Left renal pelvis (tissue), 4 donors: ENCODE results near the gene ZNF503. TPM values are rescaled to one million over a fixed set of nuclear protein-coding genes. Genes with fewer than 3 reads are reported as not detected.

Source experiments
- DNase-seq, 4 donors: peaks; one replicate each; pipeline ENCODE4 v3.0.0-alpha.2; 2013; ENCODE audit warnings: low read depth in 4 of 4, low spot score in 3 of 4
- polyA plus RNA-seq, 4 donors: library from polyadenylated mRNA; unstranded; fragments of 120-200 nt; gene quantifications; one replicate each; pipeline ENCODE4 v1.2.1, GENCODE V29; 2013; ENCODE audit not compliant: insufficient read length in 4 of 4

Gene ZNF503, protein sequence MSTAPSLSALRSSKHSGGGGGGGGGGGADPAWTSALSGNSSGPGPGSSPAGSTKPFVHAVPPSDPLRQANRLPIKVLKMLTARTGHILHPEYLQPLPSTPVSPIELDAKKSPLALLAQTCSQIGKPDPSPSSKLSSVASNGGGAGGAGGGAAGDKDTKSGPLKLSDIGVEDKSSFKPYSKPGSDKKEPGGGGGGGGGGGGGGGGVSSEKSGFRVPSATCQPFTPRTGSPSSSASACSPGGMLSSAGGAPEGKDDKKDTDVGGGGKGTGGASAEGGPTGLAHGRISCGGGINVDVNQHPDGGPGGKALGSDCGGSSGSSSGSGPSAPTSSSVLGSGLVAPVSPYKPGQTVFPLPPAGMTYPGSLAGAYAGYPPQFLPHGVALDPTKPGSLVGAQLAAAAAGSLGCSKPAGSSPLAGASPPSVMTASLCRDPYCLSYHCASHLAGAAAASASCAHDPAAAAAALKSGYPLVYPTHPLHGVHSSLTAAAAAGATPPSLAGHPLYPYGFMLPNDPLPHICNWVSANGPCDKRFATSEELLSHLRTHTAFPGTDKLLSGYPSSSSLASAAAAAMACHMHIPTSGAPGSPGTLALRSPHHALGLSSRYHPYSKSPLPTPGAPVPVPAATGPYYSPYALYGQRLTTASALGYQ
- polyA plus RNA-seq: 10 to 100 TPM; 37.3 to 85.5 (median 59.6) TPM

DNA sequence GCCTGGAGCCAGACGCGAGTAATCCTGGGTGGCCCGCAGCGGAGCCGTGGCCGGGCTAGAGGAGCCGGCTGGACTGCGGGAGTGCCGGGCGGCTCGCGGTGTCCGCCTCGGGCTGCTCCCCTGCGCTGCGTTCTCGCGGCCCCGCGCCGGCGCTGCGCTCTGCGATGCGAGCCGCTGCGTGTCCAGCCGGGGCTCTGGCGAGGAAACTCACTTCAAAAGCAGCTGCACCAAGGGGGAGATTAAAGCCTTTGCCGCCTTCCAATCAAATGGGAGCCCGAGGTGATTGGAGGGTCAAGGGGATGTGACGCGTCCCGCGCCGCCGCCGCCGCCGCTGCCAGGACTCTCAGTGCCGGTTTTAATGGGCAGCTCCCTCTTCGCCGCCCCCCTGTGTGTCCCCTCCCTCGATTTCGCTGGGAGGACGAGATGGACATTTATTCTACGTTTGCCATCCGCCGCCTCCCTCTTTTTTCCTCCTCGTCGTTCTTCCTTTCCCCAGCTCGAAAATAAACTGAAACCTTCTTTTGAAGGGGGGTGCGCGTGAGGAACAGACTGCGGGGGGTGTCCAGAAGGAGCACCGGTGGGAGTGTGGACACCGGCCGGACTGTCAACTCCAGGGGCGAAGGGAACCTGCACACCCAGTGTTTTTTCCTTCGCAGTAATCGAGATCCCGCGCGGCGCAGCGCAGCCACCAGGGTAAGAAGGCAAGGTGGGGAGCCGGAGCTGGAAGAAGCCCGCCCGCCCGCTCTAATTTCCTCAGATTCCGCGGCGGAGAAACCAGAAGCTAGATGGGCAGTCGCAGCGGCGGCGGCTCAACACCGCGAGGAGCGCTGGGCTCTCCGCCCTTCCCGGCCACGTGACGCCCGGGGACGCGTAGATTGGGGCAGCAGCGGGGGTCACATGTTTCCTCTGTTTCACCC, at the start of gene ZNF503:
Gene ZNF503 (minus strand): TSS at position 196 of the 917 bp plus-strand sequence. CDS start 345 bp downstream, outside the sequence.
- DNase-seq: peak; percentile 95 to 97 (median 96)

DNA sequence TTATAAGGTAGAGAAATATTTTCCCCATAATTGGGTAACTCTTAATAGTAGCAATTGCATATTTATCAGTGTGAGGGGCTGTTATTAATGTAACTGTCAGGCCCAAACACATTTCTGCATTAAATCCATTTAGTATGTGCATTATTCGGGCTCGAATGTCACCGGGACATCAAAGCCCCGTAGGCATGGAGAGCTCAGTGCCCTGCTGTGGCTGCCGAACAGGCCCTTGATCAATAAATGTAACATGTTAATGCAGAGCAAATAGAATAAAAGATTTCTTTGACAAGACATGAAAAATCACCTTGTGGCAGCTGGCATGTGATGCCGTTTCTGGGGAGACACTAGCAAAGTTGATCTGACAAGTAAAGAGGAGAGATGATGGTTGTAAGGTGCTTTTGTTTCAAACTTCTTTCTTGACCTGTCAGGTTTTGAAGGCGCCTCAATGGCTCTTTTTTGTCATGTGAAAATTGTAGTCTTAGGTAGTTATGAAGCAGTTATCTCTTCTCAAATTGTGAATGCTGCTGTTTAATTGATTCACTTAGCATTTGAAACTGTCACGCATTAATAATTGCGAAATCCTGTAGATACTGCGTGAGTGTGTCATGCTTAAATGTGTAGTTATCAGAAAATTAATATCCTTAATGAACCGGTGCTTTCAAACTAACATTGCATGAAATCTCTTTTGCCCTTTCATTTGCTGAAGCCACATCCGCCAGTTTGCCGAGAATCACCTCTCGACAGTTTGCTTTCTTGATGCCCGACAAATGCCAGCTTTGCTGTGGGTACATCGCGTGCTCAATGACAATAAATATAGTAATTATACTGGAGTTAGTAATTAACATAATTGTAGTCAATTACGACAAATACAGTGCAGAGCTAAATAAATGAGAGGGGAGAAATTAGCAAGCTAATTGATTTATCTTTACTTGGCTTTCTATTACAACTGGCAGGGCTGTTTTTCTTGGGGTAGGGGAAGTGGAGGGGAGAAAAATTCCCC, 49.4 kb upstream of the ZNF503 start:
- DNase-seq: no peak

DNA sequence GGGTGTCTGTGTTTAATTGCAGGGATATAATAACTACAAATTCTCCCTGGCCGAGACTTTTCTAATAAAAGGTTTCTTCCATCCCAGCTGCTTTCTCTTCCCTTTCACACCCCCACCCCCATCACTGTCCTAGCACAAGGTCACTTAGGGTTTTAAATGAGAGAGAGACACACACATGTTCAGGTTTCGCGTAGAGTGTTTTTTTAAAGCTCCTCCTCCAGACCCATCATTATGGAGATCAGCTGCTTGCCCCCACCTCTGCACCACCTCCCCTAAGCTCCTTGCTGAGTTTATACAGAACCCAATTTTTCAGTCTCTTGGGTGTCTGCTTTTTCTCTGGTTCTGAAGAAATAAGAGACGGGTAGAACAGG, 48.5 kb upstream of the ZNF503 start:
- DNase-seq: no peak

DNA sequence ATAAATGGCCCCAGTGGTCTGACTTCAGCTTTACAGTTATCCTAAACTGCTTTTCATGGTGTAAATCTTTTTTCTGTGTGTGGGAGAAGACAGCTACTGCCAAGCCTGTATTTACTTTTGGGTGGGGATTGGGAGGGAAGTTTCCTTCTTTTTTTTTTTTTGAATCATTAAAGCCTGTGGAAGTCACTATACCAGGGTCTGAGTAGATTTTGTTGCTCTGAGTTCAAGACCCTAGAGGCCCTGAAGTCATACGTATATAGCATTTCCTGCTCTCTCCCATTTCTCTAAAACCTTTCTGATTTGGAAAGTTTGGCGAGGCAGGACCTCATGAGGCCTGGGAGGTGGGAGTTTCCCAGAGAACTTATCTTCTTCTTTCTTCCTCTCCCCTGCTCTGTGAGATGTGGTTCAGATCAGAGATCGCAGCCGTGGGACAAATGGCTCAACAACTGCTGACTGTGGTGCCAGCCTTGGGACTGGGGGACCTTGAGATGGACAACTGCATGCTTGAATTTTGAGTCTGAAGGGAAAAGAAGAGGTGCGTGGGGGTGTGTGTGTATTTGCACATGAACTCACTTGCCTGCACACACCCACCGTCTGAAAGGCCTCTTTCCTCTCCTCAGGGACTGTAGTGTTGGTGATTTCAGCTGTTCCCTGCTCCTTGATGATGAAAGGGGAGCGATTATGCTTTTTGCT, 48.0 kb upstream of the ZNF503 start:
- no peak for DNase-seq

DNA sequence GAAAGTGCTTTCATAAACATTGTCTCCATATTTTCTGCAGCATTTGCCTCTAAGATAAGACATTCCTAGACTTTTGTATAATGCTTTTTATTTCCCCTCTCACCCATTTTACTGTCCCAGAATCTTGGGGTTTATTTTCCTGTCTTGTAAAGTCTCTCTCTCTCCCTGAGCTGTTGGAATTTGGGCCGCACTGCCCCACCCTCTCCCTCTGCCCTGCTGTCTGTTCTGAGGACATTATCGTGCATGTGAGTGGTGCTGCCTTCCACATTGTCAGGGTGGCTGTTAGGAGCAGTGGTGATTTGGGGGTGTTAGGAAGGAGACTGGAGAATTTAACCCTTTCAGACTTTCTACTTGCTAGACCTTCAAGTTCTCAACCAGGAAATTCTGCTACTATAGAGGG, 46.6 kb upstream of the ZNF503 start:
- DNase-seq: no peak

DNA sequence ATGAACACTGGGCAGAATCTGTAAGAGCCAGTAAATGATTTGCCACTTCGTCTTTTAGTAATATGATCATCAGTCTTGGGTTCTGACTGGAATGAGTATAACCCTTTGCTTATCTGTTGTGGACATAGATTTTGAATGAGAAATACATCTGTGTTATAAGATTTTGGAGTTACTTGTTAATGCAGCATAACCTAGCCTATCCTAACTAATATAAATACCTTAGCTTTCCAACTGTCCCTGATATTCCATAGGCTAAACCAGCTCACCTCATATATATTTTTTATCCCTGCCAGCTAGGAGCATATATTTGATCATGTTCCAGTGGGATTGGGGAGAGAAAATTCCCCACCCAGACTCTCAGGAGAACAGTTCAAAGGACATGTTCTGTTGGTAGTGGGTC, 44.9 kb upstream of the ZNF503 start:
- DNase-seq: no peak

DNA sequence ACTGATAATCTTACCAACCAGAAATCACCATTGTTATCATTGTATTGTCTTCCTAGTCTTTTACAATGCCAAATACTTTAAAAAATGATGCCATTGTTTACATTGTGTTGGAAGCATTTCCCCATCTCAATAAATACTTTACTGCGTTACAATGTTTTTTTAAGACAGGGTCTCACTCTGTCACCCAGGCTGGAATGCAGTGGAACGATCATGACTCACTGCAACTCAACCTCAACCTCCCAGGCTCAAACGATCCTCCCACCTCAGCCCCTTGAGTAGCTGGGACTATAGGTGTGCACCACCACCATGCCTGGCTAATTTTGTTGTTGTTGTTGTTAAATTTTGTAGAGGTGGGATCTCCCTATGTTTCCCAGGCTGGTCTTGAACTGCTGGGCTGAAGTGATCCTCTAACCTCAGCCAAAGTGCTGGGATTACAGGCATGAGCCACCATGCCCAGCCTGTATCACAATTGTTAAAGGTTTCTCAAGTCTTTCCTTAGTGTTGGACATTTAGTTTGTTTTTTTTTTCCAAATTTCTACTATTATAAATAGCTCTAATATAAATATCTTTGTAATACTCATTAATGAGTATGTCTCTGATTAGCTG, 43.3 kb upstream of the ZNF503 start:
- DNase-seq: no peak

DNA sequence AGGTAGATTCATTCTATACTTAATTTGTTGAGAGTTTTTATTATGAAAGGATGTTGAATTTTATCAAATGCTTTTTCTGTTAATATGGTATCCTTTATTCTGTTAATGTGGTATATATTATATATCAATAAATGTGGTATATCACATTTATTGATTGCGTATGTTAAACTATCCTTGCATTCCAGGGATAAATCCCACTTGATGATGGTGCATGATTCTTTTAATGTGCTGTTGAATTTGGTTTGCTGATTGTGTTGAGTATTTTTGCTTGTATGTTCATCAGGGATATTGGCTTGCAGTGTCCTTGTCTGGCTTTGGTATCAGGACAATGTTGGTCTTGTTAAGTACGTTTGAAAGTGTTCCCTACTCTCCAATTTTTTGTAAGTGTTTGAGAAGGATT, 41.8 kb upstream of the ZNF503 start:
- no peak for DNase-seq

DNA sequence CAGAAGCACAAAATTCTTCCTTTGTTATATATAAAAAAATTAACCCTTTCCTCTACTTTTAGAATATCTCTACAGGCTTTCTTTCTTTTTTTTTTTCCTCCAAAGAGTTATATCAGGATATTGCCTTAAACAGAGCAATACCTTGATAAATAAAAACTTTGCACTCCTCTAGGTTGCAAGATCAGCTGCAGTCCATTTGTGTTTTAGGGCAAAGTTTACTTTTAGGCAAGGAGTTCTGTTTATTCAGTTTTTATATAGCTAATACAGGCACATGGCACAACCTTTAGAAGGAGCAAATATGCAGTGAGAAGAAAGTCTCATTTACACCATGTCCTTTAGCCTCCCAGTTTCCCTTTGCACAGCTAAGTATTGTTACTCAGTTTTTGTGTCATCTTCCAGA, 40.1 kb upstream of the ZNF503 start:
- DNase-seq: no peak

DNA sequence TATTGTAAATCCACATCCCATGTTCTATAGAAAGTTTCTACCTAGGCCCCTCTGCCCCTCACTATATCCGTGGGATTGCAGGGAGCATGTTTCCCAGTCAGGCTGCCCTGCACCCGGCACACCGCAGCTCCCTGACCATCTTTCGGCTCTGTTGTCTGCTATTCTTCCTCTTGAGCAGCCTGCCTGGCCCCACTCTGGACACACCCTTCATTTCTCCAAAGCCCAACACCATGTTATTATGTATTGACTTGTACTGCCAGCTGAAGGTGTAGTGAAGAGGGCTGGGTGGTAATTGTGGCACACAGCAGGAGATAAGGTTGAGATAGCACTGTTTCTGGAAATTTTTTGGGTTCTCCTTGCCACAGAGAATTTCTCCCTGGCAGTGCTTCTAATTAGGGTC, 39.6 kb upstream of the ZNF503 start:
- DNase-seq: no peak

DNA sequence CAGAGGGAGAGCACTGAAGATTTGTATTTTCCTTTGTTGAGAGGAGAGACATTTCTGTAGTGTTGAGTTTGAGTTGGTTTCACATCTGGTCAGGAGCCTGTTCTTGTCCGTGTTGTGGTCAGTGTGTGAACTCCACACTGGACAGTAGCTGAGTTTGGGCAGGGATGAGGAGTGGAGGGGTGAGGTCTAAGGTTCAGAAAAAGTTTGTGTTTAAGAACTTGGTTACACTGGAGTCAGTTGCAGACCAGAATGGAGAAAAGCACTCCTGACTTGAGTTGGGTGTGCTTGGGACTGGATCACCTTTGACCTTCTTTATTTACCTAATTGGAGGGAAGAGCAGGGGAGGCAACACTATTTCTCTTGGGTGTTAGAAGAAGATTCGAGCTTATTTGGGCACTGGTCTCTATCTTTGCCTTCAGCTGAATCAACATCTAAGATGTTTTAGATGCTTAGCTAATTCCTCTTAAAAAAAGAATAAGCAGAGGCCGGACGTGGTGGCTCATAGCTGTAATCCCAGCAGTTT, 38.8 kb upstream of the ZNF503 start:
- DNase-seq: no peak

DNA sequence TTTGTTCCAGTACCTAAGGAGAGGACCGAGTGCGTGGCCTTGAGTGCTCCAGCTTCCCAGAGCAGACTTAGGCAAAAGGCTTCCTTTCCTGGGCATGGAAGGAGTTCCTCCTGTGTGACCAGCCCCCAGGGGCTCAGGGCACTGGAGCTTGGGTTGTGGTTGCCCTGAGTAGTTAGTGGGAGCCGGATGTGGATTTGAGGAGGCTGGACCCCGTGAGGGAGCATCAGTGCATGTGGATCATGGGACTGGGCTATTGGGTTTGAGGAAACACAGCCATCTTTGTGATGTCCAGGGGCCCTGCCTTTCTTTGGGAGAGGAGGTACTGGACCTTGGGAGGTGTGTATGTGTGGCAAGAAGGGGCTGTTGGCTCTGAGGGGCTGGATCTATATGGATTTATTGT, 38.2 kb upstream of the ZNF503 start:
- no peak for DNase-seq

DNA sequence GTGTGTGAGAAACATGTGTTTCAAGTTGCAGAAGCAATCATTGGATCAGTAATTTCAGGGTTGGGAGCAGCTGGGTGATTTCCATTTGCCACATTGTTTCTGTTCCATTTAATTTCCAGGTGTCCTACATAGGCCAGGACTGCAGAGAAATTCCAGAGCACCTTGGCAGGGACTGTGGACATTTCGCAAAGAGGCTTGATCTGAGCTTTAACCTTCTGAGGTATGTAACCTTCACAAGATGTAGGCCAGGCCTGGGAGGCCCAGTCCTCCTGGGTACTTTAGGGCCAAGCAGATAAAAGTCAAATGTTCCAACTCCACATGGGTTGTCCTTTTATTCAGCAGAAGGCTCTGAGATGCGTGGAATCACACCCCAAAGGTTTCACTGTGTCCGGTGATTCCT, 36.7 kb upstream of the ZNF503 start:
- DNase-seq: no peak

DNA sequence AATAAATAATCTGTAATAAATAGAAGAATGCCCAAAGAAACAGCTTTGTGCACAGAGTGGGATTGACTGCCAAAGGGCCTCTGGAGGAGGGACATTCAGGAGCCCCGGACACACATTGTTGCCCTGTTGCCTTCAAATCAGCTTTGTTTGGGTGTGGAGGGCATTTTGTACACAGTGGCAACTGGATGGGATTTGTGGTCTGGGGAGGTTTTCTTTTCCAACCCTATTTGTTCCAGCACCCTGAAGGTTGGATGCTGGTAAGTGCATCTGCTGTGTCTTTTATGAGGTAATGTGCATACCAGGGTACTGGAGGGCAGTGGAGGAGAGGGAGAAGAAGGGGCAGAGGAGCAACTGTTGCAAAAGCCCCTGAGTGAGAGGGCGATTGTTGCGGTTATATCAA, 36.1 kb upstream of the ZNF503 start:
- no peak for DNase-seq

DNA sequence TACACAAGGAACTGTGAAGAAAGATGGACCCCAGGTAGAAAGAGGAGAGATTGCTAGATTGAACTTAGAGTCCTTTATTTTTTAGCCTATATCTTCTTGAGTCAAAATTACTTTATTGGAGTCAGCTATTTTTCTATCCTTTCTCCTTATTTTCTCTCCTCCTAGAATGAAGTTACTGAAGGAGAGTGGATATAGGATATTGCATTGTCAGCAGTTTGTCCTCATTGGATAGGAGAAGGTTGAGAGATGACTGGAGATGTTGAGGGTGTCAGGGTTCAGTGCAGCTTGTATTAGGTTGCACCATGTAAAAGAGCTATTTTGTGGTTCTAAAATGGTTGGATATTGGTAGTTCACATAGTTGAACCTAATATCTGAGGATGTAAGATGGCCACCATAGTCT, 35.3 kb upstream of the ZNF503 start:
- no peak for DNase-seq

DNA sequence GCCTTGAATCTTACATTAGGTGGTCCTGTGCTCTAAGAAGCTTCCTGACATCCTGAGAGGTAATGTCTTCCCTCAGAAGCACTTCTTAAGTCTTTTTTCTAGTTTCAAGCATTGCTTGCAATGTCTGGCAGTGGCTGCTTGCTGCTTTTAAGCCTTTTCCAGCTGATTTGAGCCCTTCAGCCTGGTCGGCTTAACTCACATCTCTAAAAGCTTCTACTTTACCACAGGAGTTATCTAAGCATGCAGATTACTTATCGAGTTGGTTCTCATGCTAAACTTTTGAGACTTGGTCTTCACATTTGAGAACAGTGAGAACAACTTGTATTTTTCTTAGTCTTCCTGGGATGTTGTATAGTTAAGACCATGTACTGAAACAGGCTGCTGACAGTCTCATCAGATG, 33.7 kb upstream of the ZNF503 start:
- no peak for DNase-seq

DNA sequence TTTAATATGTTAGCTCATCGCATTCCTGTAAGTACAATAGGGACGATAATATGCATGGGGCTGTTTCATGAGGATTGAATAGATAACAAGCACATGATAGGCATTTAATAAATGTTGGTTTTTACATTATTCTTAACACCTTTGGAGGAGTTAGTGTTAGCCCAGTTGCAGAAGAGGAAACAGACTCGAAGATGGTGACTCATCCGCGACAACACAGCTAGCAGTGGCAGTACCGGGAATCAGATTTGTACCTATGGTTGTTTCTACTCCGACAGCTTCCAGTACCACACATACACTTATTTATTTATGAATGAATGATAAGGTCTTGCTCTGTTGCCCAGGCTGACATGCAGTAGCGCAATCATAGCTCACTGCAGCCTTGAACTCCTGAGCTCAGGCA, 32.7 kb upstream of the ZNF503 start:
- DNase-seq: no peak

DNA sequence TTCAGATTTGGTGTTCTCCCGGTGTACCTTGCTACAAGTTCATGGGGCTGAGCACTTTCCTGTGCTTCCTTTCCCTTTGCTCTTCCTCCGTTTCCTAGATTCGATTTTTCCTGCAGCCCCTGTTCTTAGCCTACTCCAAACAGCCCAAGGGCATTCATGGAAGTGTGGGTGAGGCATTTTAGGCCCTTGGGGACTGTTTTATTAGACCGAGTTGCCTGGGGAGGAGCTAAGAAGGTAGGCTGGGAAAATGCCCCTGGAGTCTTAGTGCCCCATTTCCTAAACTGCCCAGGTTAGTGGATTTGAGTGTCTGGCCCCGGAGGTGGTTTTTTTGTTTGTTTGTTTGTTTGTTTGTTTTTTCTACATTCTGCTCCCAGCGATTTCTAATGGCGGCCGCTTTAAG, 31.7 kb upstream of the ZNF503 start:
- no peak for DNase-seq

DNA sequence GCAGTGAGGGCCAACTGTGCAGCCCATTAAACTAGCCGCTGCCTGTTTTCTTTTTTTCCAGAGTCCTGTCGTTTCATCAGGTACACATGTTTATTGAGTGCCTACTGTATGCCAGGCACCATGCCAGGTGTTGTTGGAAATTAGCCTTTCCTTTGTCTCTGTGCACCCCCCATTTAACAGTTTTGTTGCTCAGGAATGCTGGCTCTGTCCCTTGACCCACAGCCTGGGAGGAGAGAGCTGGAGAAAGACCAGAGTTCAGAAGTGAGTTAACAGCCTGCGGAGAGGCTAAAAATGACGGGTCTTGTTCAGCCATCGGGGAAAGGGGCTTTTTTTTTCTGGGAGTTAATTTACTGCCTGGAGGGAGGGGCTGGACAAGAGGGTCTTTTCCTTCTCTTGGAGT, 31.2 kb upstream of the ZNF503 start:
- no peak for DNase-seq
